GM12864 (cell line): ENCODE results near the gene CCRL2.
"Not testable (repeated sequence)": the region's sequence is repeated elsewhere in the genome, so short reads cannot be mapped to it uniquely, and the experiment has no call there.

Experiments used
- DNase-seq: peaks from one replicate; pipeline ENCODE4 v3.0.0-alpha.2; 2011; ENCODE audit warnings: low read depth
- H3K4me3 ChIP-seq: 2 replicates; pipeline ENCODE4 v1.5.1; 2011; ENCODE audit warnings: mild to moderate bottlenecking, low read depth, low read length, control low read depth
- CTCF ChIP-seq: IDR thresholded peaks from 2 replicates; pipeline ENCODE4 v1.5.1; 2011; ENCODE audit warnings: low read depth, mild to moderate bottlenecking, moderate library complexity, low read length, control low read depth, inconsistent platforms; ENCODE audit errors: missing control alignments

Gene CCRL2

GRCh38 chr3:46380471-46381221 is 26.4 kb upstream of the CCRL2 start:
- DNase-seq = no peak
- H3K4me3 ChIP-seq = no peak overlapping the region
- TF ChIP-seq CTCF = no peak

GRCh38 chr3:46381625-46382024 is 25.4 kb upstream of the CCRL2 start:
- no peak for TF ChIP-seq CTCF
- no peak overlapping the region for H3K4me3 ChIP-seq
- no peak for DNase-seq

DNA sequence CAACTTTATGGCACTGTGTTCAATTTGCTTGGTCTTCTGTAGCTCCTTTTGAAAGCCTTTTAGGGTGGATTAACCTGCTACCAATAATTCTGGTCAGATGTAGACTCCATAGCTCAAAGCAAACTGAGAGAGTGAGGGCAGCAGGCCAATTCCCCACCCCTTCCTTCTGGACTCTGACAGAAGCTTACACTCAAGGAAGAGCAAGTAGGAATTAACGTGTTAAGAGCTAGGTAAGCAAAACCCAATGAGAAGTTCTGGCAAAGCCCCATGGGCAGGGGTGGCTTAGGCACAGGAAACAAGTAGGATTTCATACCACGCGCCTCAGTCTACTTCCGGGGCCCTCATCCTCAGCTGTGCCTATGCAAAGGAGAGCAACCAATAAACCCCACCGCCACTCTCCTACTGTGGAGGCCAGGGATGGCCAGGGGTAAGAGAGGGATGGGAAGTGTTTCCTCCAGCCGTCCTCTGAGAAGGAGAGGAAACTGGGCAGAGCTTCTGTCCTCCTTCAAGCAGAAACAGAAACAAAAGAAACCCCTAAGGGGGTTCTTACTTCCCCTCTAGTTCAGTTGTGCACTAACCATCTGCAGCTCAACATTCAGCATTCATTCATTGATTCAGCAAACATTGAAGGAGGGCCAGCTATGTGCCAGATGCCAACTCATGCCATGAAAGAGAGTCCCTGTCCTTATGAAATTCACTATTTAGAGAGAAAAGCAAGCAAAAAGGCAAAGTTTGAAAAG is 23.7 kb upstream of the CCRL2 start:
- DNase-seq = no peak
- no peak overlapping the region for H3K4me3 ChIP-seq
- TF ChIP-seq CTCF = no peak

- no peak overlapping the region for H3K4me3 ChIP-seq
- TF ChIP-seq CTCF = no peak
- DNase-seq = no peak
These were observed 23.1 kb upstream of the CCRL2 start for GRCh38 chr3:46383951-46384330.

- no peak overlapping the region for H3K4me3 ChIP-seq
- DNase-seq = no peak
- TF ChIP-seq CTCF = no peak
These were observed 20.9 kb upstream of the CCRL2 start for GRCh38 chr3:46386205-46386604.

DNA sequence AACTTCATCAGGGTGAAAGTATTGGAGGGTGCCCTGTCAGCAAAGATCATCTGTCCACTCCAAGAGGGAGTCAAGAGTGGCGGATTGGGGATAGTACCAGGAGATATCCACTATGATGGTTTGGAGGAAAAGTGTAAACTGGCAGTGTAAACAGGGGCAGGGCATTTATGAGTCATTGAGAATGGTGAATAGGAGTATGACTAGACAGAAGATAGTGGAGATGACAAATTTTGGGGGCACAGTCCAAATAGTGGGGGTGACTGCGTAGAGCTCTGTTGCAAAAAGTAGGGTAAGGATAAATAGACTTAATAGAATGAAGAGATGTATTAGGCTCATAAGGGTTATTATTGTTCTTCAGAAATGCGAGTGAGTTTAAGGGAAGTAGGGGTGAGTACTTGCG is 18.2 kb upstream of the CCRL2 start:
- not testable (repeated sequence) for H3K4me3 ChIP-seq, DNase-seq

DNA sequence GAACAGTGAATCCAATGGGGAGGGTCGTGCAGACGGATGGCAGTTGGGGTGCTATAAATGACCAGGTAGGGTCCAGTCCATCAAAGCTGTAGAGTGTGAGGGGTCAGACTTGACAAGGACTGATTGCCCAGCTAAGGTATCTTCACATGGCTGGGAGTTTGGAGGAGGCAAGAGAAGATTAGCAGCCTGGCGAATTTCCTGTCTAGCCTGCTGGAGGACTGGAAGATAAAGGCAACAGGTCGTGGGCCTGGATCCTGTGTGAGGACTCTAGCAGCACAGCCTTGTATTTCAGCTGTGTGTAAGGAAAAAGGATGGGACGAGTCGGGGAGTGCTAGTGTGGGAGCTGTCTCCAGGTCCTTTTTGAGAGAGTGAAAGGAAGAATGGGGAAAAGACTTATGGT is 17.8 kb upstream of the CCRL2 start:
- no peak overlapping the region for H3K4me3 ChIP-seq
- TF ChIP-seq CTCF = no peak
- no peak for DNase-seq

GRCh38 chr3:46391526-46391925 is 15.5 kb upstream of the CCRL2 start:
- not testable (repeated sequence) for H3K4me3 ChIP-seq, DNase-seq
